HG02759 (cell line): Measurements from ENCODE around the gene FKBP15.

ENCODE experiments used
- ATAC-seq: cut with Tn5 transposase; IDR thresholded peaks from one replicate; pipeline ENCODE4 v1.9.1; 2021; ENCODE audit warnings: mild to moderate bottlenecking, moderate library complexity; ENCODE audit not compliant: unreplicated experiment

The FKBP15 gene

DNA sequence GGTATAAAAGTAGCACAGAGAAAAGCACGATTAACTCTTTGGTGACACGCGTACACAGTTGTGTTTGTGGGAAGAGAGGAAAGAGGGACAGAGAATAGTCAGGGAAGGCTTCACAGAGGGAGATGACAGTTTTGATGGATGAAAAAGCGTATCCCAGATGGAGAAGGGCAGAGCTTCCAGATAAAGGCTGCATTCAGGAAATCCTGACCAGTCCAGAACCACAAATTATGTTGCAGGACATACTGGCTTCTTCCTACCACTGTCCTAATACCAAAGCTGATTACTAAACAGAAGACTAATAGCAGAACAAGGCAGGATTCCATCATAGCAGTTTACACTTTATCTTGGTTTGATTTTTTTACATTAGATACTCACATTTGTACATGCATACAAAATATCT, 35.8 kb downstream of the FKBP15 start:
- no peak for ATAC-seq

DNA sequence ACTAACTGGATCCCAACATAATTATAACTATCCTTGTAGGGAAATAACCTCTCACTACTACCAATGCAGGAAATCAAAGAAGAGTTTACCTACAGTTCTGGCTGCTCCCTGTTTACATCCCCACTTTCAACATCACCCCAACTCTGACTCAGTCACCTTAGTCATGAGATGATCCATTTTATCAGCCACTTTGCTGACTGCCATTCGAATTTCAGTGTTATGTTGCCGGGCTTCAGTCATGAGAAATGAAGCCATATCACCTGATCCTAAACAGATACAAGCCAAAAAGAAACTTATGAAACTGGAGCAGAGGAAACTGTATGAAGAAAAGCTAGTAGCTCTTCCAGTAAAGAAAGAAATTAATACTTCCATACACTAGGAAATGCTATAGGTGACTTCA, 36.5 kb downstream of the FKBP15 start:
- ATAC-seq = no peak

DNA sequence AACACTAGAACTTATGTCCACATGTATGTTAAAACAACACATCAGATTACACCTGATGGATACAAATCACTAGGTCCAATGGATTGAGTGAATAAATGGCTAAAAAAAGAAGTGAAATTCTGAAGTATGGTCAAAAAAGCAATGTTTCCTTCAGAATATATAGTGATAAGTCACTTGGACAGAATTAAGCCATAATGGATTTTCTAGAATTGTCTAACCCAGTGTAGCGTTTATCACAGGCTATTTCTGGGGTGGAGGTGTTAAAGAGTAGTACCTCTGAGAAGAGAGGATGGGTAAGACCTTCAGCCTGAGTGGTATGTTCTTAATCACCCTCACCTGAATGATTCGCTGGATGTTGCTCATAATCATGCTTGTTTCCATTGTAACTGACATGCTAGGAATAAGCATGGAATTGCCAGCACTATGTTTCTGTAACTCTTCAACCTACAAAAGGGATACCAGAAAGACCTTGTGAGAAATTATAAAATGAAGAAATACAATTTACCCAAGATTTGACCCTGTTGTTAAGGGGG, 37.1 kb downstream of the FKBP15 start:
- ATAC-seq = no peak

DNA sequence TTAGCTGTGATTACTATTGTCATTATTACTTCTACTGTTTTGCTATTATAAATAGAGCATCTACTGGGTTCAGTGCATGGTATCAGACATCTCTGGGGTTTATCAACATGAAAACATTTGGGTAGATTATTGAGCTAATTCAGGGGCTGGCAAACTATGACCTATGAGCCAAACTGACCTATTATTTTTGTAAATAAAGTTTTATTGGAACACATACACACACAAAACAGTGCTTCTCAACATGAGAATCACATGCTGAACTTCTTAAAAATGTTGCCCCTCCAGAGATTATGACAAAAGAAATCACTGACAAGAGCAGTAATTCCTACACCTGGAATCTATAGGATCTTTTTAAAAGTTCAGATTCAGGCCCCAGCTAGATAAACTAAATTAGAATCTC, 39.9 kb downstream of the FKBP15 start:
- no peak for ATAC-seq

DNA sequence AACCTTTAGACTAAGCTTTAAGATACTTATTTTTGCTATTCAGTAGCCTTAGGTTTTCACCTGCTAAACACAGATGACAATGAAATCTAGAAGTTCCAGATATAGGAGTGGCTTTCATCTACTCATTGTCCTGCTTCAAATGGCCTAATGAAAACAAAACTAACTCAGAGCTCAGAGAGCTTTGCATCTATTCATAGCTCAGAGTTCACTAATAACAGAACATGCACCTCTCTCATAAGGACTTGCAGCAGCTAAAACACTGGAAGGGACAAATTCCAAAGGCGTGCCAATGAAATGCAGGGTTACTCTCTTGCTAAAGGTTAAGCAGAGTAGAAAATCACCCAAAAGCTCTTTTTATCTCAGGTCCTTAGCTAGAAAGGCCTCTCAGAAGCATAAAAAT, 41.2 kb downstream of the FKBP15 start:
- no peak for ATAC-seq

DNA sequence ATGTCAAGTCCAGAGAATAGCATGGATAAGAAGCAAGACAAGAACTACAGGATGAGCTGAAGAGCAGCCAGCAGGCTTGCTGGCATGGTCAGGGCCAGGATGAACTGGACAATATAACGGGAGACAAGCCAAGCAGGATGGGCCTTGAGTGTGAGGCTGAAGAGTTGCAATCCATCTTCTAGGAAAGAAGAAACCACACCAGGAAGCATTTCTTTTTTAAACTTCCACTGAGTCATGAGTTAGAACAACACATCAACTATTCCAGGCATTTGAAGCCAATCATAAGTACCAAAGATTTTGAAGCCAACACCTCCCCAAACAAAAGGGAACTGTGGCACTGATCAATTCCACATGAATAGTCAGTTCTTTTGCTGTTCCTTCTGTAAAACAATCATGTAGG, 43.0 kb downstream of the FKBP15 start:
- no peak for ATAC-seq

DNA sequence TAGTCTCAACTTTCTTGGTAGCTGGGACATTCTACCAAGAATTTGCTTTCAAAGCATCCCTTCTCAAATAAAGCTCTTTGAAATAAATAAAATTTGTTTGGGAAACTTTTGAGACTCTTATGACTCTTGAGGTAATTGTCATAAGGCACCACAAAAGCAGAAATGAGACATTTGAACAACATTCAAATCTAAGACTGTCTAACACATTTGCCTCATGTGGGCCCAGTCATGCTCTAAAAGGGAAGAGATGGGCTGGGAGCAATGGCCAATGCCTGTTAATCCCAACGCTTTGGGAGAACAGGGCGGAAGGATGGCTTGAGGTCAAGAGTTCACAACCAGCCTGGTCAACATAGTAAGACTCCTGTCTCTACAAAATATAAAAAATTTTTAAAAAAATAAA, 43.8 kb downstream of the FKBP15 start:
- no peak for ATAC-seq

DNA sequence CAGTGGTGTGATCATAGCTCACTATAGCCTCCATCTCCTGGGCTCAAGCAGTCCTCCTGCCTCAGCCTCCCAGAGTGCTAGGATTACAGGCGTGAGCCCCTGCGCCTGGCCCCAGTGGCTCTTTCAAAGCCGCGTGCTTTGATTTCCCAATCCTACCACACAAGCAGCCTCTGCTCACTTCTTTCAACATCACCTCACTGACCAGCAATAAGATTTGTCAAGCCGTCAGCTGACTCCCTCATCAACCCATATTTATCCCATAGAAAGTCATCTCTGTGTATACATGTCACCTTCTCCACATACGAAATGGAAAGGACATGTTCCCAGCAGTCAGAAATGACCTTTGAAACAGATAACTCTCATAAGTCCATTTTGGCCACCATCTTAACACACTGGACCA, 44.3 kb downstream of the FKBP15 start:
- no peak for ATAC-seq

DNA sequence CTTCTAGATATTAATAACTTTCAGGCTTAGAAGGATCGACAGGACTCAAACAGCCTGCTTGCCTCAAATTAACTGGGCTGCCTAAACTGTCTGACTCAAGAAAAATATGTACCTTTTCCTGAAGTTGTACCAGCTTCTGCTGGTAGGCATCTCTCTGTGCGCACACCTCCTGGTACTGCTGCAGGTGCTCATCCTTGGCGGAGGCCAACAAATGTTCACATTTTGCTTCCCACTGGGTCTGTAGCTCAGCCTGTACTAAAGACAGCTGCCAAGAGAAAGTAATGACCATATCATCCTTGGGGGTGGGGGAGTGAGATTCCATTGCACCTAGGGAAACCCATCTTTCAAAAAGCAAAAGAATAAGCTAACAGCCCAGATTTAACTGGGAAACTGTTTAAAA, 47.7 kb downstream of the FKBP15 start:
- no peak for ATAC-seq

DNA sequence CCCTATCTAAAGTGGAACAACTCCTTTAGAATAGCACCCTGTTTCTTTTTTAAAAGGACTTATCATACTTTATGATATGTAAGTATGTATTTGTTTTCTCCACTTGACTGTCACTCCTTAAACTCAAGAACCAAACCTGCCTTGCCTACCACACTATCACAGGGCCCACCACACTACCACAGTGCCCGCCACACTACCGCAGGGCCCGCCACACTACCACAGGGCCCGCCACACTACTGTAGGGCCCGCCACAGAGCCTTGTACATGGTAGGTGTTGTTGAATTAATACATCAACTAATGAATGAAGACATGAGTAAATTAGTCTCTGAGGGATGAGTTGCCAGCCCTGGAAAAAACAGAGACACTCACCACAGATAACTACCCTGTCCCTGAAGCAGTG, 52.3 kb downstream of the FKBP15 start:
- no peak for ATAC-seq

DNA sequence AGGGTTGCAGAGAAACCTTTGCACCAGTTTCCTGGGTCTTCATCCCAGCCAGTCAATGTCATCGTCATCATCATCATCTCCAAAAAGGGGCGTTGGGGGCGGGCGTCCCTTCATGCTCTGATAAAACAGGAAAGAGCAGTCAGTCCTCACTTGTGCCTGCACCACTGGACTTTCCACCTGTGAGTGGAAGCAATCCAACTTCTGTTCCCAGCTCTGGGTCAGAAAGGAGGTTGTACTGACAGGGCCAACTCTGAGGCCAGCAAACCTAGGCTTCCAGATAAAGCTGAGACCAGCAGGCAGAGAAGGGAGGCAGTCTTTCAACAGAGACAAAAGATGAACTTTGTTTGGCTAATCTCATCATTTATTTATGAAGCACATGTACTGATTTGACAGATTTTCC, 55.0 kb downstream of the FKBP15 start:
- ATAC-seq = no peak

DNA sequence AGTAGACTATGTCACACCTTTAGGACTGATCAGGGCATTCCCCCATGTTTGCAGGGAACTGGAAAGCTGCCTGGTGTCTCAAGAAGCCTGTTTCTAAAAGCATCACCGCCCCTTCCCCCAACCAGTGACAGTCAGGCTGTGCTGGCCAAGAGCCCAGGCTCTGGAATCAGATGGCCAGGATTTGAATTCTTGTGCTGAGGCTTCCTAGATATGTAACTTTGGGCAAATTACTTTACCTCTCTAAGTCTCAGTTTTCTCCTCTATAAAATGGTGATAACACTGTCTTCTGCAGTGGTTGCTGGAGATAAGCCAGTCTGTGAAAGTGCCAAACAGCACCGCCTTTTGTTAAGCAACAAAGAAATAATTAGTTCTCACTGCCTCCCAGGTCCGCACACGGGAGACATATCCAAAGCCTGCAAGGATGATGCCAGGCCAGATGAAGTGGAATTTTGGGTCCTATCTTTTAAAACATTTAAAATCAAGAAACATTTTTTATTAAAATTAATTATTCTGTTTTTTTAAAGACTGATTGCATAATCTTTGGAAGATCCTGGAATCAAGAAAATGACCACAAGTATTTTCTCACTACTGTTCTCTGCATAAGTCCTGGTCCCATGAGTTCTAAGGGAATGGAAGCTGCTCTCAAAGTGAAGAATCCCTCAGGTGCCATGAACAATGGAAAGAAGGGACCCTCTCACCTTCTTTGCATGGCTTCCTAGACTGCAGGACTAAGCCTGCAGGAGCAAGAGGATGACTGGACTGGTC, 56.4 kb downstream of the FKBP15 start:
- no peak for ATAC-seq

DNA sequence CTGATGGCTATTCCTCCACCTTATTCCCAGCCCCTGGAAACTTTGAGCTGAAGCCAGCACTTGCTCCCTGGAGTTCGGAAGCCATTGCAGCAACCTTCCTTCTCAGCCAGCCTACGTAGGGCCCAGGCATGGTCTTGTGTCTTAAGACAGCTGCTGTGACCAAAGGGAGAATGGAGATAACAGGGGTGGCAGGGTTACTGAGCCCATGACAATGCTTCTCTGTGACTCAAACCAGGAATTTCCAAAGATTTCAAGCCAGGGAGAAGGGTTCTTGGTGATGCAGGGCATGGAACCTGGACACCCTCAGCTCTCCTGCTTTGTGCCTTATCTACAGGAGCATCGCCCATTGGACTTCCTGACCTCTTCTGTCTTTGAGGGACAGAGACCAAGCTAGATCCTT, 58.1 kb downstream of the FKBP15 start:
- no peak for ATAC-seq

DNA sequence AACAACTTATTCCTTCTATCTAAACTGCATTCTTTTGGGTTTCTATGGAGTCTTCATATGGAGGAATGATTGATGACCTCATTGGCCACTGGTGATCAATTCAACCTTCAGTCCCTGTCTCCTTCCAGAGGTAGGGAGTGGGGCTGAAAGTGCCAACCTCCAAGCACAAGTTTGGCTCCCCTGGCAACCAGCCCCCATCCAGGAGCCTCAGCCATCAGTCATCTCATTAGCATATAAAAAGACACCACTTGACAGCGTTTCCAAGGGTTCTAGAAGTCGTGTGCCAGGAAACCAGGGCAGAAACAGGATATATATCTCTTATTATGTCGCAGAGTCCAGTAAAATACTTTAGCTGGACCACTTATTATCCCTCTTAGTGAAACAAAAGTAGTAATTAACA, 60.5 kb downstream of the FKBP15 start:
- ATAC-seq = no peak

DNA sequence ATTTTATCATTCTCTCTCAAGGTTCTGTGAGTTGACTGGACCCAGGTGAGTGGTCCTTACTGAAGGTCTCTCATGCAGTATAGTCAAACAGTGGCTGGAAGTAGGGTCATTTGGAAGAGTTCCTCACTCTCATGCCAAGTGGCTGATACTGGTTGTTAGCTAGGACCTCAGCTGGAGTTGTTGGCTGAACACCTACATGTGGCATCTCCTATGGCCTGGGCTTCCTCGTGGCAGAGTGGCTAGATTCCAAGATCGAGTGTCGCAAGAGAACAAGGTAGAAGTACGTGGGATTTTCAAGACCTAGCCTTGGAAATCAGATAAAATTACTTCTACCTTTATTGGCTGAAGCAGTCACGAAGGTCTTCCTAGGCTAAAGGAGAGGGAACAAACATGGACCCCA, 62.6 kb downstream of the FKBP15 start:
- no peak for ATAC-seq

DNA sequence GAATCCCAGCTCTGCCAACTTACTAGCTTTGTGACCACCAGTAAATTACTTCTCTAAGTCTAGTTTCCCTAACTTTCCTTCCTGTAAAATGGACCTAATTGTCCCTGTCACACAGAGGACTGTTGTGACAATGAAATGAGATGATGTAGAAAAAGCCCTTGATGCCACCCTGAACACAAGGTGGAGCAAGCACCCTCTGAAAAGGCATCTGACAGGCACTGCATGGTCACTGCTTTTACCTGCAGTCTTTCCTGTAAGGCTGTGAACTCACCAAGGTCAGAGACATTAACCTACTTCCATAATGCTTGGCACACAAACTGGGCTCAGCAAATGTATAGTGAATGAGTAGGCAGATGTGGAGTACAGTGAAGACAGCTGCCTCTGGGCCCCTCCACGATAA, 64.2 kb downstream of the FKBP15 start:
- ATAC-seq = no peak

DNA sequence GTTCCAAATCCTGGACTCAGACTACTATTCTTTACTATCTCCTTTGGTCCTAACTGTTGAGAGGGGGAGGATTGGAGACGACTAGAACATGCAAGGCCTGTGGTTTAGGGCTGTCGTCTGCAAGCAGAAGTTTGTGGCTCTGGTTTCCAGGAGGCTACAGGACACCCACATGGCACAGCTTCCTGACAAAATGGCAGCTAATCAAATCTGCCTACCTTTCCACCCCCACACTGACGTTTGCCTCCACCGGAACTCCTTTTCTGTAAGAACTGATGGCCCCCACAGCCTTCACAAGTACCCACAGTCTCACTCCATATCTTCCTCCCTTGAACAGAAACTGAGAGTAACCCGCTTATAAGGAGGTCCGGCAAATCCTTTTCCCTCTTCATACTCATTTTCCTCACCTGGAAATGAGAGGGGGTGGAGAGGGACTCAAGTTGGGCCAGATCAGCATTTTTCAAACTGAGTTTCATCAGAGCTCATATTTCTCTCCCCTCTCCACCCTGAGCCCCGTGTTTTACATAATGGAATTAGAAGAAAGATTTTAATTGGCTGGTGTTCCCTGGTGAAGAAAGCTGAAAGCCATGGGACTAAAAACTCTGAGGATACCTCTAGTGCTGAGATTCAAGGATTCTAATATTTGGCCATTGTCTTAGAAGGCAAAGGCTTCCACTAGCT, 65.0 kb downstream of the FKBP15 start:
- no peak for ATAC-seq

DNA sequence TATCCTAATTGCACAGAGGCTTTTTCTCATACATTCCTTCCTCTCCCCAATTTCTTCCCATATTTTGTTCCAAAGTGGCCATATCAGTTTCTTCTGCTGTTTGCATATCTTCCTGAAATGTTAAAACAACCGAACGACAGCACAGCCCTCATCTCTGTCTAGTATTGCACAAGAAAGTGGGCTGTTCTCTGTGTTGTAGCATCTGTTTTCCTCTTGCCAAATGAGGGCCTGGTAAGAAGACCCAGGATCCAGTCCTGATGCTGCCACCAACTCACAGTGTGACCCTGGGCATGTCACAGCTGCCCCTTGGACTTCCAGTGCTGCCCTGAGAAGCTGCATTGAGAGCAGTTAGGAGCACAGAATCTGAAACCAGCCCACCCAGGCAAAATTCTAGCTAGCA, 66.1 kb downstream of the FKBP15 start:
- no peak for ATAC-seq

DNA sequence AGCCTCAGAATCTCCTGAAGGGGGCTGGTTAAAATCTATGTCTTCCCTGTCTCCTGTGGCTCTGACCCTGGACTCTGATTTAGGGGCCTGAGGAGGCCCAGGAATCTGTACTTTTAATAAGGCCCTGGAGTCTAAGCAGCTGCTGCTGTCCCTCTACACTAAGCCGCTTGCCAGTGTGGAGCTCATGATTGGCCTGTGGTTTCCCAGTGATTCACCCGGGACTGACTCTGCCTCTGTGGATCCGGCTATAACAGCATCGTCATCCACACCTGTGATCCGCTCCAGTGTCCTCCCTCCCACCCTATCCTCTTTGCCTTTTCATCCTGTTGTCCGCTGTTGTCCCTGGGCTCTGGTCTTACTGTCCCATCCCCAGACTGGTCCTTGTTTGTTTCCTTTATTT, 66.6 kb downstream of the FKBP15 start:
- no peak for ATAC-seq

DNA sequence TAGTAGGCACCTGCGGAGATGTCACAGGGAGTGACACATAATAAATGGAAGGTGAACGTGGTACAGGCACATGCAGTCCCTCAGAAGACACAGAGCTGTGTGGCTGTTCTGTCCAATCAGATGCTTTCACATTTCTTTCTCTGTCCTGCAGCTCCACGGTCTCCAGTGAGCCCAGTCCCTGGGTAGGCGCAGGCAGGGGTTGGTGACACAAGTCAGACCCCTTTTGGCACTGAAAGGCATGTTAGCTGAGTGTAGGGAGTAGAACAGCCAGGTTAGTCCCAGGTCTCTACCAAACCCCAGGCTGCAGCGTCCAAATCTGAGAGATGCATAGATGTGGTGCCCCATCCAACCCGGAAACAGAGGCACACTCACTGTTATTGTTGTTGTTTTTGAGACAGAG, 67.5 kb downstream of the FKBP15 start:
- ATAC-seq = no peak

DNA sequence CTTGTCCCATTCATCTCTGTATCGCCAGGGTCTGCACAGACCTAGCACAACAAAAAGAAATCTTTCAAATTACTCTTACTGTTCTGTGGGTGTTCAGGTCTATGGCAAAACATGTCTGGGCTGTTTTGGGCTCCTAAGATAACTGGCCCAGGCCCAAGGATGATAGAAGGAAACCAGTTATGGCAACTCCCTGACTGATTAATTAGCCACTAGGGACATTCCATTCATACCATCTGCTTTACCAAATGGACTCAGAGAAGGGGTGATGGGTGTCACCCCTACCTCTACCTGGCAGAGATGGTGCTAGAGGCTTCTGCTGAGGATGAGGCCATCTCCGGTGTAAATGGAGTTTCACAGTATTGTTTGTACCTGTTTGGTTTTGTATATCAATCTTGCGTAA, 68.4 kb downstream of the FKBP15 start:
- ATAC-seq = no peak
